SK-N-SH (cell line): Measurements from ENCODE around the gene DNAJB6. TPM values are rescaled to one million over a fixed set of nuclear protein-coding genes. Genes with fewer than 3 reads are reported as not detected.

Source experiments
- CTCF ChIA-PET: fragments of 300-600, 350-600 bp; formaldehyde crosslinking; extraction: SDS; loops from one replicate; lab custom pipeline; 2021; lab: Yijun Ruan, JAX
- POLR2A ChIA-PET: fragments of 350-600 bp; sonication (Branson Sonifier 250); formaldehyde crosslinking; extraction: SDS; loops from one replicate; lab custom pipeline; 2020; ENCODE audit warnings: antibody characterized with exemption, inconsistent platforms; lab: Yijun Ruan, JAX
- DNase-seq: peaks from one replicate; pipeline ENCODE4 v3.0.0; 2012
- H2AFZ ChIP-seq: fragments of 200-600 bp; sonication (generic); 2 replicates; pipeline ENCODE4 v1.8.1; 2016; ENCODE audit warnings: antibody characterized with exemption, mild to moderate bottlenecking, low read depth
- H3F3A ChIP-seq: fragments of 200-600 bp; sonication (generic); replicated peaks from 2 replicates; pipeline ENCODE3; 2016; ENCODE audit warnings: antibody characterized with exemption, mild to moderate bottlenecking; ENCODE audit not compliant: insufficient read depth
- H3K27ac ChIP-seq, 2 experiments: fragments of 200-500 bp in 1 of 2; fragments of 200-600 bp in 1 of 2; sonication (Bioruptor generic) in 1 of 2; sonication (generic), shearing (Covaris generic) in 1 of 2; 2 replicates each; pipeline versions ENCODE4 v1.5.1 to v1.6.1; 2014 to 2016; ENCODE audit warnings: low read depth in 2 of 2, inconsistent platforms in 1 of 2, low read length in 1 of 2, mild to moderate bottlenecking in 1 of 2, mixed read lengths in 1 of 2
- H3K27me3 ChIP-seq: fragments of 200-600 bp; sonication (generic), shearing (Covaris generic); 2 replicates; pipeline ENCODE4 v1.6.1; 2016; ENCODE audit warnings: mixed run types; ENCODE audit not compliant: insufficient read depth
- H3K36me3 ChIP-seq, 2 experiments: fragments of 200-500 bp in 1 of 2; fragments of 200-600 bp in 1 of 2; sonication (Bioruptor generic) in 1 of 2; sonication (generic) in 1 of 2; replicated peaks in 1 of 2; 2 replicates each; pipeline versions ENCODE3 to v1.5.1; 2014 to 2016; ENCODE audit warnings: low read length in 1 of 2, mild to moderate bottlenecking in 1 of 2; ENCODE audit not compliant: insufficient read depth in 2 of 2, control insufficient read depth in 1 of 2
- H3K4me1 ChIP-seq, 2 experiments: fragments of 200-500 bp in 1 of 2; fragments of 200-600 bp in 1 of 2; sonication (Bioruptor generic) in 1 of 2; sonication (generic), shearing (Covaris generic) in 1 of 2; 2 replicates each; pipeline versions ENCODE4 v1.5.1 to v1.6.1; 2014 to 2016; ENCODE audit warnings: low read depth in 1 of 2, low read length in 1 of 2, mixed run types in 1 of 2; ENCODE audit not compliant: insufficient read depth in 2 of 2, control insufficient read depth in 1 of 2
- H3K4me2 ChIP-seq: fragments of 200-600 bp; sonication (generic), shearing (Covaris generic); 2 replicates; pipeline ENCODE4 v1.6.1; 2017; ENCODE audit warnings: mixed run types
- H3K4me3 ChIP-seq, 2 experiments: fragments of 200-500 bp in 1 of 2; fragments of 200-600 bp in 1 of 2; sonication (Bioruptor generic) in 1 of 2; sonication (generic), shearing (Covaris generic) in 1 of 2; 2 replicates each; pipeline versions ENCODE4 v1.5.1 to v1.8.1; 2014 to 2016; ENCODE audit warnings: low read depth in 2 of 2, inconsistent platforms in 1 of 2, low read length in 1 of 2, mild to moderate bottlenecking in 1 of 2, mixed read lengths in 1 of 2, moderate library complexity in 1 of 2
- H3K79me2 ChIP-seq: fragments of 200-600 bp; sonication (generic); 2 replicates; pipeline ENCODE4 v1.8.1; 2017; ENCODE audit warnings: mild to moderate bottlenecking; ENCODE audit not compliant: insufficient read depth
- H3K9ac ChIP-seq: fragments of 200-600 bp; sonication (generic); 2 replicates; pipeline ENCODE4 v1.6.1; 2017; ENCODE audit warnings: mixed run types
- H3K9me2 ChIP-seq: fragments of 200-600 bp; sonication (generic); 2 replicates; pipeline ENCODE4 v1.6.1; 2017; ENCODE audit warnings: mixed run types
- H3K9me3 ChIP-seq: fragments of 200-600 bp; sonication (generic); 2 replicates; pipeline ENCODE4 v1.6.1; 2017; ENCODE audit warnings: mixed run types, mild to moderate bottlenecking, moderate library complexity
- H4K20me1 ChIP-seq: fragments of 200-600 bp; sonication (generic); 2 replicates; pipeline ENCODE4 v1.6.1; 2017; ENCODE audit warnings: mild to moderate bottlenecking, mixed run types; ENCODE audit not compliant: insufficient read depth
- CHD2 ChIP-seq: fragments of 150-350 bp; IDR thresholded peaks from 2 replicates; pipeline ENCODE4 v1.6.1; 2018; ENCODE audit warnings: low read length; ENCODE audit not compliant: partially characterized antibody
- EP300 ChIP-seq, 2 experiments: IDR thresholded peaks; 2 replicates each; pipeline versions ENCODE4 v1.4.0 to v1.6.1; 2012; ENCODE audit warnings: borderline replicate concordance in 1 of 2, low read depth in 1 of 2, low read length in 1 of 2
- FOSL2 ChIP-seq: IDR thresholded peaks from 2 replicates; pipeline ENCODE4 v1.4.0; 2012; ENCODE audit warnings: low read depth, mild to moderate bottlenecking, moderate library complexity, borderline replicate concordance
- FOXM1 ChIP-seq: IDR thresholded peaks from 2 replicates; pipeline ENCODE4 v1.4.0; 2012; ENCODE audit warnings: low read depth, mild to moderate bottlenecking
- GATA2 ChIP-seq: sonication (generic); formaldehyde crosslinking; IDR thresholded peaks from 2 replicates; pipeline ENCODE4 v1.5.0; 2020; ENCODE audit warnings: mild to moderate bottlenecking, missing genetic modification reagents
- IRF3 ChIP-seq: fragments of 150-350 bp; IDR thresholded peaks from 2 replicates; pipeline ENCODE4 v1.6.1; 2016; ENCODE audit warnings: mild to moderate bottlenecking, low read depth, low read length
- JUND ChIP-seq: IDR thresholded peaks from 2 replicates; pipeline ENCODE4 v1.4.0; 2012
- MAX ChIP-seq: IDR thresholded peaks from 2 replicates; pipeline ENCODE4 v1.4.0; 2012; ENCODE audit warnings: low read depth
- MXI1 ChIP-seq: IDR thresholded peaks from 2 replicates; pipeline ENCODE4 v1.6.1; 2012; ENCODE audit warnings: mild to moderate bottlenecking, low read depth, low read length, improper control_type of control experiment
- NRF1 ChIP-seq: IDR thresholded peaks from 2 replicates; pipeline ENCODE4 v1.6.1; 2012; ENCODE audit warnings: low read depth, mild to moderate bottlenecking, low read length
- RAD21 ChIP-seq: IDR thresholded peaks from 2 replicates; pipeline ENCODE4 v1.6.1; 2012; ENCODE audit warnings: mild to moderate bottlenecking, low read length
- SIN3A ChIP-seq: IDR thresholded peaks from 2 replicates; pipeline ENCODE4 v1.6.1; 2012; ENCODE audit warnings: low read depth, mild to moderate bottlenecking, low read length, moderate library complexity, borderline replicate concordance
- TAF1 ChIP-seq: IDR thresholded peaks from 2 replicates; pipeline ENCODE4 v1.6.1; 2012; ENCODE audit warnings: low read depth, mild to moderate bottlenecking, low read length, moderate library complexity, borderline replicate concordance
- USF2 ChIP-seq: fragments of 150-350 bp; IDR thresholded peaks from 2 replicates; pipeline ENCODE4 v1.6.1; 2017; ENCODE audit warnings: antibody characterized with exemption, low read length, low read depth, borderline replicate concordance
- WGBS: methylation state at CpG from one replicate; pipeline ENCODE4 v1.1.6; 2017; ENCODE audit warnings: low lambda C conversion rate; 5-methylcytosine and 5-hydroxymethylcytosine counted together
- polyA plus RNA-seq, 3 experiments: library from polyadenylated mRNA; depleted of rRNA; stranded (reverse); fragments of >200 nt; gene quantifications; 2 replicates each; pipeline ENCODE4 v1.2.3, GENCODE V29; 2012

The DNAJB6 gene
- polyA plus RNA-seq, 1 of the 3 experiments (the other 2 are of a cell fraction): 176 TPM

GRCh38 chr7:157423348-157423747 is 86.5 kb downstream of the DNAJB6 start:
- Histone ChIP-seq H3K27ac (no peak overlapping the region), H3K4me3 (no peak overlapping the region), H4K20me1 (no peaks in the 10 kb centered on the region), H3F3A (no peaks in the 10 kb centered on the region), H3K9me3 (no peaks in the 10 kb centered on the region), H3K4me2 (no peak overlapping the region), H3K9ac (no peak overlapping the region), H3K27me3 (no peaks in the 10 kb centered on the region), H3K4me1 (peaks cover 0 to 8% of the 10 kb centered on the region in 2 experiments; a peak in 1 of 4 replicates), H3K9me2 (no peaks in the 10 kb centered on the region), H3K36me3 (peaks cover 0 to 13% of the 10 kb centered on the region in 2 experiments), H3K79me2 (no peaks in the 10 kb centered on the region), H2AFZ (no peak overlapping the region)
- POLR2A ChIA-PET: no interaction called here
- CTCF ChIA-PET: no interaction called here
- no peak for TF ChIP-seq USF2
- no peak for TF ChIP-seq SIN3A
- TF ChIP-seq MXI1: no peak
- no peak for TF ChIP-seq CHD2
- TF ChIP-seq TAF1: no peak
- no peak for TF ChIP-seq NRF1
- no peak for TF ChIP-seq EP300 (IDR thresholded peaks at IDR 0.05; ENCODE audit: borderline replicate concordance in 1 of 2, low read depth in 1 of 2, low read length in 1 of 2)
- no peak for TF ChIP-seq MAX
- no peak for TF ChIP-seq JUND
- TF ChIP-seq RAD21: no peak
- WGBS: 76% methylated on average over 12 of the region's 12 CpGs
- no peak for DNase-seq

GRCh38 chr7:157423886-157424565 is 87.2 kb downstream of the DNAJB6 start:
- Histone ChIP-seq H3K9me2 (no peaks in the 10 kb centered on the region), H3K36me3 (peaks cover 0 to 9% of the 10 kb centered on the region in 2 experiments), H3K9ac (no peak overlapping the region), H3K9me3 (no peaks in the 10 kb centered on the region), H3K4me3 (no peak overlapping the region), H4K20me1 (no peaks in the 10 kb centered on the region), H3K4me1 (peaks cover 0 to 4% of the 10 kb centered on the region in 2 experiments; a peak in 1 of 4 replicates), H3K27ac (no peak overlapping the region), H3F3A (no peaks in the 10 kb centered on the region), H3K4me2 (no peak overlapping the region), H3K27me3 (no peaks in the 10 kb centered on the region), H3K79me2 (no peaks in the 10 kb centered on the region), H2AFZ (no peak overlapping the region)
- 90% methylated on average over 18 of the region's 31 CpGs for WGBS
- POLR2A ChIA-PET: no interaction called here
- TF ChIP-seq FOXM1: no peak
- no peak for TF ChIP-seq USF2
- no peak for TF ChIP-seq IRF3
- TF ChIP-seq SIN3A: no peak
- no peak for TF ChIP-seq MAX
- TF ChIP-seq GATA2 (CRISPR knock-in tag): no peak
- no peak for TF ChIP-seq TAF1
- TF ChIP-seq FOSL2: no peak
- CTCF ChIA-PET: interaction anchor here (1.0 kb wide), 1 partner anchor 9 kb away, joined by 4 read pairs; no protein-coding TSS in a partner anchor
- DNase-seq: no peak
